Measurements from ENCODE around the gene APPL2.

Gene APPL2

GRCh38 chr12:105223352-105223845 lies 12.6 kb downstream of the APPL2 start:
- Mint-ChIP-seq H3K4me1 (ENCODE audit: low read depth) (peaks cover 70% of the 10 kb centered on the region), H3K9me3 (no peaks in the 10 kb centered on the region), H3K27me3 (no peaks in the 10 kb centered on the region), H3K4me3 (peak overlapping the region; percentile 33), H3K27ac (peak overlapping the region; percentile 80), H3K36me3 (ENCODE audit: low read depth) (peaks cover 88% of the 10 kb centered on the region)
- intact Hi-C loops (cut with micrococcal nuclease), result loop anchor here (10.0 kb wide), 1 partner anchor 161 kb away; no protein-coding TSS in a partner anchor

GRCh38 chr12:105222726-105223351 lies 13.1 kb downstream of the APPL2 start:
- intact Hi-C loops (cut with micrococcal nuclease), result loop anchor here (10.0 kb wide), 1 partner anchor 162 kb away; no protein-coding TSS in a partner anchor
- H3K27ac Mint-ChIP-seq, result peak overlapping the region; percentile 80
- peaks cover 88% of the 10 kb centered on the region for H3K36me3 Mint-ChIP-seq (ENCODE audit: low read depth)
- peak overlapping the region; percentile 33 for H3K4me3 Mint-ChIP-seq
- no peaks in the 10 kb centered on the region for H3K27me3 Mint-ChIP-seq
- no peaks in the 10 kb centered on the region for H3K9me3 Mint-ChIP-seq
- H3K4me1 Mint-ChIP-seq (ENCODE audit: low read depth), result peaks cover 67% of the 10 kb centered on the region

GRCh38 chr12:105222284-105222655 lies 13.7 kb downstream of the APPL2 start:
- Mint-ChIP-seq H3K36me3 (ENCODE audit: low read depth) (peaks cover 88% of the 10 kb centered on the region), H3K9me3 (no peaks in the 10 kb centered on the region), H3K4me1 (ENCODE audit: low read depth) (peaks cover 61% of the 10 kb centered on the region), H3K27ac (peak overlapping the region; percentile 80), H3K4me3 (no peak overlapping the region), H3K27me3 (no peaks in the 10 kb centered on the region)
- intact Hi-C loops (cut with micrococcal nuclease), result loop anchor here (10.0 kb wide), 1 partner anchor 163 kb away; no protein-coding TSS in a partner anchor

- Mint-ChIP-seq H3K27me3 (no peaks in the 10 kb centered on the region), H3K27ac (peak overlapping the region; percentile 80), H3K36me3 (ENCODE audit: low read depth) (peaks cover 88% of the 10 kb centered on the region), H3K4me3 (no peak overlapping the region), H3K9me3 (no peaks in the 10 kb centered on the region), H3K4me1 (ENCODE audit: low read depth) (peaks cover 59% of the 10 kb centered on the region)
- intact Hi-C loops (cut with micrococcal nuclease), result loop anchor here (10.0 kb wide), 1 partner anchor 163 kb away; no protein-coding TSS in a partner anchor
Observed at GRCh38 chr12:105221583-105222283, 14.2 kb downstream of the APPL2 start.

GRCh38 chr12:105220929-105221290 lies 15.1 kb downstream of the APPL2 start:
- H3K36me3 Mint-ChIP-seq (ENCODE audit: low read depth), result peaks cover 93% of the 10 kb centered on the region
- no peak overlapping the region for H3K4me3 Mint-ChIP-seq
- H3K4me1 Mint-ChIP-seq (ENCODE audit: low read depth), result peaks cover 51% of the 10 kb centered on the region
- H3K27me3 Mint-ChIP-seq, result no peaks in the 10 kb centered on the region
- H3K9me3 Mint-ChIP-seq, result no peaks in the 10 kb centered on the region
- H3K27ac Mint-ChIP-seq, result peak overlapping the region; percentile 57
- intact Hi-C loops (cut with micrococcal nuclease), result loop anchor here (10.0 kb wide), 1 partner anchor 164 kb away; no protein-coding TSS in a partner anchor

- Mint-ChIP-seq H3K4me3 (no peak overlapping the region), H3K27me3 (no peaks in the 10 kb centered on the region), H3K4me1 (ENCODE audit: low read depth) (peaks cover 45% of the 10 kb centered on the region), H3K36me3 (ENCODE audit: low read depth) (peaks cover 98% of the 10 kb centered on the region), H3K9me3 (no peaks in the 10 kb centered on the region), H3K27ac (peak overlapping the region; percentile 57)
- intact Hi-C loops (cut with micrococcal nuclease), result loop anchor here (10.0 kb wide), 1 partner anchor 164 kb away; no protein-coding TSS in a partner anchor
Observed at GRCh38 chr12:105220150-105220928, 15.6 kb downstream of the APPL2 start.

- H3K4me3 Mint-ChIP-seq, result no peak overlapping the region
Observed at GRCh38 chr12:105219261-105220028, 16.5 kb downstream of the APPL2 start.

GRCh38 chr12:105218434-105218833 lies 17.5 kb downstream of the APPL2 start:
- H3K4me3 Mint-ChIP-seq, result no peak overlapping the region
- H3K9me3 Mint-ChIP-seq, result no peaks in the 10 kb centered on the region
- peaks cover 99% of the 10 kb centered on the region for H3K36me3 Mint-ChIP-seq (ENCODE audit: low read depth)
- intact Hi-C loops (cut with micrococcal nuclease), result no loop called here
- H3K4me1 Mint-ChIP-seq (ENCODE audit: low read depth), result peaks cover 26% of the 10 kb centered on the region
- H3K27ac Mint-ChIP-seq, result no peak overlapping the region
- H3K27me3 Mint-ChIP-seq, result no peaks in the 10 kb centered on the region

More at GRCh38 chr12:105219261-105220028, 16.5 kb downstream of the APPL2 start:
- Mint-ChIP-seq H3K27ac (no peak overlapping the region), H3K36me3 (ENCODE audit: low read depth) (peaks cover 99% of the 10 kb centered on the region), H3K27me3 (no peaks in the 10 kb centered on the region), H3K9me3 (no peaks in the 10 kb centered on the region), H3K4me1 (ENCODE audit: low read depth) (peaks cover 36% of the 10 kb centered on the region)
- intact Hi-C loops (cut with micrococcal nuclease), result loop anchor here (10.0 kb wide), 1 partner anchor 165 kb away; no protein-coding TSS in a partner anchor

GRCh38 chr12:105214670-105215375 lies 21.2 kb downstream of the APPL2 start:
- intact Hi-C loops (cut with micrococcal nuclease), result no loop called here
- H3K27me3 Mint-ChIP-seq, result no peaks in the 10 kb centered on the region
- peaks cover 100% of the 10 kb centered on the region for H3K36me3 Mint-ChIP-seq (ENCODE audit: low read depth)
- H3K4me3 Mint-ChIP-seq, result no peak overlapping the region
- no peak overlapping the region for H3K27ac Mint-ChIP-seq
- H3K9me3 Mint-ChIP-seq, result no peaks in the 10 kb centered on the region
- no peaks in the 10 kb centered on the region for H3K4me1 Mint-ChIP-seq (ENCODE audit: low read depth)

- intact Hi-C loops (cut with micrococcal nuclease), result no loop called here
- Mint-ChIP-seq H3K4me1 (ENCODE audit: low read depth) (no peaks in the 10 kb centered on the region), H3K36me3 (ENCODE audit: low read depth) (peaks cover 100% of the 10 kb centered on the region), H3K27ac (no peak overlapping the region), H3K4me3 (no peak overlapping the region), H3K27me3 (no peaks in the 10 kb centered on the region), H3K9me3 (no peaks in the 10 kb centered on the region)
Observed at GRCh38 chr12:105214148-105214547, 21.8 kb downstream of the APPL2 start.

GRCh38 chr12:105212438-105212837 lies 23.5 kb downstream of the APPL2 start:
- peaks cover 100% of the 10 kb centered on the region for H3K36me3 Mint-ChIP-seq (ENCODE audit: low read depth)
- H3K4me1 Mint-ChIP-seq (ENCODE audit: low read depth), result no peaks in the 10 kb centered on the region
- intact Hi-C loops (cut with micrococcal nuclease), result no loop called here
- no peaks in the 10 kb centered on the region for H3K9me3 Mint-ChIP-seq
- no peak overlapping the region for H3K4me3 Mint-ChIP-seq
- H3K27ac Mint-ChIP-seq, result no peak overlapping the region
- no peaks in the 10 kb centered on the region for H3K27me3 Mint-ChIP-seq

- no peaks in the 10 kb centered on the region for H3K27me3 Mint-ChIP-seq
- H3K27ac Mint-ChIP-seq, result no peak overlapping the region
- intact Hi-C loops (cut with micrococcal nuclease), result no loop called here
- no peaks in the 10 kb centered on the region for H3K4me1 Mint-ChIP-seq (ENCODE audit: low read depth)
- peaks cover 100% of the 10 kb centered on the region for H3K36me3 Mint-ChIP-seq (ENCODE audit: low read depth)
- no peak overlapping the region for H3K4me3 Mint-ChIP-seq
- no peaks in the 10 kb centered on the region for H3K9me3 Mint-ChIP-seq
Observed at GRCh38 chr12:105209091-105209490, 26.9 kb downstream of the APPL2 start.

Measured in dendritic cell treated with granulocyte-macrophage colony-stimulating factor and Interleukin-4, amounts not matched to agents 40 ng/mL and 50 ng/mL, for 4 days (primary cell).